Measurements from ENCODE around the gene MRPL12. TPM values are rescaled to one million over a fixed set of nuclear protein-coding genes. Genes with fewer than 3 reads are reported as not detected.

MRPL12 gene
- total RNA-seq, 1 experiment from 2014 or later: 108 TPM

- Histone ChIP-seq H3K4me3 (ENCODE audit: low read length) (no peak overlapping the region), H3K27me3 (ENCODE audit: low read length) (no peaks in the 10 kb centered on the region), H3K9me3 (ENCODE audit: low read length) (no peaks in the 10 kb centered on the region), H3K36me3 (ENCODE audit: low read depth, low read length) (peaks cover 6% of the 10 kb centered on the region; the same call in 1 of the 2 replicates), H3K27ac (ENCODE audit: low read length) (no peak overlapping the region), H4K20me1 (ENCODE audit: low read length) (no peaks in the 10 kb centered on the region), H3F3A (ENCODE audit: low read length, unreplicated experiment) (no peaks in the 10 kb centered on the region), H3K4me2 (ENCODE audit: low read length) (no peak overlapping the region), H2AFZ (ENCODE audit: low read length) (no peak overlapping the region), H3K9me2 (replicated peaks; ENCODE audit: low read length) (no peaks in the 10 kb centered on the region), H3K4me1 (ENCODE audit: insufficient read depth, low read length) (peaks cover 31% of the 10 kb centered on the region), H3K79me2 (ENCODE audit: low read length) (peaks cover 9% of the 10 kb centered on the region), H3K9ac (ENCODE audit: low read length) (no peak overlapping the region)
- POLR2A ChIA-PET (ENCODE audit: unreplicated experiment): no interaction called here
- no TSS peak for BruUV-seq (replicated peaks)
- ATAC-seq (no peak), DNase-seq (no peak)
- TF ChIP-seq CTCF (conservative IDR thresholded peaks at IDR 0.05; ENCODE audit: low read depth, low read length) (no peak), EZH2phosphoT487 (IDR thresholded peaks at IDR 0.05; ENCODE audit: borderline replicate concordance, low read length) (no peak), EZH2 (IDR thresholded peaks at IDR 0.05; ENCODE audit: low read length, unreplicated experiment) (no peak)
- CTCF ChIA-PET: no interaction called here
- intact Hi-C loops (cut with micrococcal nuclease): no loop called here
Measured at GRCh38 chr17:81719410-81720266, 16.5 kb downstream of the MRPL12 start.

- ChIA-PET POLR2A (ENCODE audit: unreplicated experiment) (no interaction called here), CTCF (no interaction called here)
- intact Hi-C loops (cut with micrococcal nuclease): no loop called here
- H3K79me2 ChIP-seq (ENCODE audit: low read length): 0 out of 2 replicates have a peak, but pooled peaks cover under 1% of the 10 kb centered on the region
- H3K9me3 ChIP-seq (ENCODE audit: low read length): no peaks in the 10 kb centered on the region
- DNase-seq: no peak
- H3K4me1 ChIP-seq (ENCODE audit: insufficient read depth, low read length): peaks cover 31% of the 10 kb centered on the region
- H3K36me3 ChIP-seq (ENCODE audit: low read depth, low read length): no peaks in the 10 kb centered on the region; the same call in 1 of the 2 replicates
- no peaks in the 10 kb centered on the region for H3K9me2 ChIP-seq (replicated peaks; ENCODE audit: low read length)
- H3K27ac ChIP-seq (ENCODE audit: low read length): no peak overlapping the region
- TF ChIP-seq EZH2phosphoT487 (IDR thresholded peaks at IDR 0.05; ENCODE audit: borderline replicate concordance, low read length) (no peak), EZH2 (IDR thresholded peaks at IDR 0.05; ENCODE audit: low read length, unreplicated experiment) (no peak), CTCF (conservative IDR thresholded peaks at IDR 0.05; ENCODE audit: low read depth, low read length) (no peak)
- no peak overlapping the region for H3K4me3 ChIP-seq (ENCODE audit: low read length)
- no peak overlapping the region for H3K4me2 ChIP-seq (ENCODE audit: low read length)
- H2AFZ ChIP-seq (ENCODE audit: low read length): no peak overlapping the region
- H3K27me3 ChIP-seq (ENCODE audit: low read length): no peaks in the 10 kb centered on the region
- no peaks in the 10 kb centered on the region for H3F3A ChIP-seq (ENCODE audit: low read length, unreplicated experiment)
- ATAC-seq: no peak
- H4K20me1 ChIP-seq (ENCODE audit: low read length): no peaks in the 10 kb centered on the region
- no TSS peak for BruUV-seq (replicated peaks)
- no peak overlapping the region for H3K9ac ChIP-seq (ENCODE audit: low read length)
Measured at GRCh38 chr17:81720267-81721071, 17.3 kb downstream of the MRPL12 start.

Measured in PC-3 (cell line).